ENCODE measurements around the gene ADCY10.

ADCY10 gene

DNA sequence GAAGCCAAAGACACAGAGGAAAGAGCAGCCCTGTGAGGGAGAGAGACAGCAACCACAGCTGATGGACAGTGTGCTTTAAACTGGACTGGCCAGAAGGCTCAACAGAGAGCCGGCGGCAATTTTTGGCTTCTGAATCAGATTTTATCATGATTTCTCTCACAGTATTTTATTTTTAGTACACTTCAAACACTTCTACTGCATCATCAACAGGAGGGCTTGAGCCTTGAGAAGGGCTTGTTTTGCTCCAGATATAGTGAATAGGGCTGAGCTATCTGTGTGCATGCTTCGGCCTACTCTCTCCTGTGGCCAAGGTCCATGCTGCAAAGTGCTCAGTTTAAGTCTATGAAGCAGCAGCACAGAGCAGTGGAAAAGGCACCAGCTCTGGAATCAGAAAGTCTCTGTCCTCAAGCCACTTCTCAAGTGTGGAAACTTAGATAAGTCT, 33.3 kb downstream of the ADCY10 start:
- TF ChIP-seq TAF1 (IDR thresholded peaks at IDR 0.05; ENCODE audit: borderline replicate concordance, insufficient read depth, low read length) (no peak), FOXP2 (optimal IDR thresholded peaks at IDR 0.05; ENCODE audit: borderline replicate concordance, extremely low read depth, extremely low read length, insufficient read depth) (no peak), POLR2AphosphoS5 (IDR thresholded peaks at IDR 0.05; ENCODE audit: low read depth, low read length) (no peak), SIN3A (IDR thresholded peaks at IDR 0.05; ENCODE audit: borderline replicate concordance, insufficient read depth, low read length) (no peak)
- TF ChIP-seq, protein P1, sequence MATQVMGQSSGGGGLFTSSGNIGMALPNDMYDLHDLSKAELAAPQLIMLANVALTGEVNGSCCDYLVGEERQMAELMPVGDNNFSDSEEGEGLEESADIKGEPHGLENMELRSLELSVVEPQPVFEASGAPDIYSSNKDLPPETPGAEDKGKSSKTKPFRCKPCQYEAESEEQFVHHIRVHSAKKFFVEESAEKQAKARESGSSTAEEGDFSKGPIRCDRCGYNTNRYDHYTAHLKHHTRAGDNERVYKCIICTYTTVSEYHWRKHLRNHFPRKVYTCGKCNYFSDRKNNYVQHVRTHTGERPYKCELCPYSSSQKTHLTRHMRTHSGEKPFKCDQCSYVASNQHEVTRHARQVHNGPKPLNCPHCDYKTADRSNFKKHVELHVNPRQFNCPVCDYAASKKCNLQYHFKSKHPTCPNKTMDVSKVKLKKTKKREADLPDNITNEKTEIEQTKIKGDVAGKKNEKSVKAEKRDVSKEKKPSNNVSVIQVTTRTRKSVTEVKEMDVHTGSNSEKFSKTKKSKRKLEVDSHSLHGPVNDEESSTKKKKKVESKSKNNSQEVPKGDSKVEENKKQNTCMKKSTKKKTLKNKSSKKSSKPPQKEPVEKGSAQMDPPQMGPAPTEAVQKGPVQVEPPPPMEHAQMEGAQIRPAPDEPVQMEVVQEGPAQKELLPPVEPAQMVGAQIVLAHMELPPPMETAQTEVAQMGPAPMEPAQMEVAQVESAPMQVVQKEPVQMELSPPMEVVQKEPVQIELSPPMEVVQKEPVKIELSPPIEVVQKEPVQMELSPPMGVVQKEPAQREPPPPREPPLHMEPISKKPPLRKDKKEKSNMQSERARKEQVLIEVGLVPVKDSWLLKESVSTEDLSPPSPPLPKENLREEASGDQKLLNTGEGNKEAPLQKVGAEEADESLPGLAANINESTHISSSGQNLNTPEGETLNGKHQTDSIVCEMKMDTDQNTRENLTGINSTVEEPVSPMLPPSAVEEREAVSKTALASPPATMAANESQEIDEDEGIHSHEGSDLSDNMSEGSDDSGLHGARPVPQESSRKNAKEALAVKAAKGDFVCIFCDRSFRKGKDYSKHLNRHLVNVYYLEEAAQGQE (IDR thresholded peaks at IDR 0.05; ENCODE audit: insufficient read depth in 1 of 2, low read depth in 2 of 2, low read length in 2 of 2), result no peak

DNA sequence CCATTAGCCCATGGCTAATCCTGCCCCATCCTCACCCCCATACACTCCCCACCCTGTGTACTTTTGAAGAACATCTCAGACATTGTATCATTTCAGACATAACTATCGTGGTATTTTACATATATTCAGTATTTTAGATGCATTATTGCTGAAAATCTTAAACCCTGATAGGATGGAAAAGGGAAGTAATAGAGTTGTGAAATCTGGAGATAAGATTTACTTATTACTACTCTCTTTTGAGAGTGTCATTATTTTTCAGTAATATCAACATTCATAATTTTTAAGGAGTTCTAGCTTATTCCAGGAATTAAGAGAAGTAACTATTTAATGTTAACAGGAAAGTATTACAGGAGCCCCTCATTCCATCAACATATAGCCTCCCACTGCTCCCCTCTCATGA, 34.4 kb downstream of the ADCY10 start:
- no peak for TF ChIP-seq SIN3A (IDR thresholded peaks at IDR 0.05; ENCODE audit: borderline replicate concordance, insufficient read depth, low read length)
- no peak for TF ChIP-seq FOXP2 (optimal IDR thresholded peaks at IDR 0.05; ENCODE audit: borderline replicate concordance, extremely low read depth, extremely low read length, insufficient read depth)
- no peak for TF ChIP-seq POLR2AphosphoS5 (IDR thresholded peaks at IDR 0.05; ENCODE audit: low read depth, low read length)
- no peak for TF ChIP-seq TAF1 (IDR thresholded peaks at IDR 0.05; ENCODE audit: borderline replicate concordance, insufficient read depth, low read length)
- TF ChIP-seq, protein P1 (IDR thresholded peaks at IDR 0.05; ENCODE audit: insufficient read depth in 1 of 2, low read depth in 2 of 2, low read length in 2 of 2), result no peak

DNA sequence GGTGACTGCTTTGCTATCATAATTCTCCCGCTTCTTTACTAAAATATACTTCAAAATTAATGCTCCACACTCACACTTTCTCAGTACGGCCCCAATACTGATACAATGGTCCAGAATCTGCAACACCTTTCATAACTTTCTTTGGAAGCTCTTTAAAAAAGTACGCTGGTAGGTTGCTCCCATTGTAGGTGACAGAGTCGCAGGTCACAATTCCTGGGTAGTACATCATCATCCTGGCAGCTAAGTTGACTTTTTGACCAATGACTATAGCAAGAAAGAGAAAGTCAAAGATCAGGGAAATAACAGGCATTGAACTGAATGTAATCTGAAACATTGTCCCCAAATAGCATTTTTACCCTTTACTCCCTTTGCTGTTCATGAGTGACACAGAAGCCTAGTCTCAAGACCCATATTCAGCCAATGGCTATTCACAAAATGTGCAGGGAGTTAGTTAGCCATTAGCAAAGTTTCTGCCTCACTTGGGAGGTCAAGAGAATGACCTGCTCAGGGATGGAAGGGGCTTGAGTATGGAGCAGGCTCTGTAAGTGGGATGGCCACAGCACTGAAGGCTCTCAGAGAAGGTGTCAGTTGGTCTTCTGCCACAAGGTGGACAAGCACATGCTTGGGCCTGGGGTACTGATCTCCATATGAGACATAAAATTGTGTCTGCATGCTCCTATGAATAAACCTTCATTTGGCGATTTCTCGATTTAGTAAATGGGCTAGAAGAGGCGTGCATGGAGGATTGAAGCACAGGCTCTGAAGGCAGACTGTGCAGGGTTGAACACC, 35.4 kb downstream of the ADCY10 start:
- TF ChIP-seq SIN3A (IDR thresholded peaks at IDR 0.05; ENCODE audit: borderline replicate concordance, insufficient read depth, low read length), result no peak
- no peak for TF ChIP-seq TAF1 (IDR thresholded peaks at IDR 0.05; ENCODE audit: borderline replicate concordance, insufficient read depth, low read length)
- TF ChIP-seq FOXP2 (optimal IDR thresholded peaks at IDR 0.05; ENCODE audit: borderline replicate concordance, extremely low read depth, extremely low read length, insufficient read depth), result no peak
- no peak for TF ChIP-seq POLR2AphosphoS5 (IDR thresholded peaks at IDR 0.05; ENCODE audit: low read depth, low read length)
- TF ChIP-seq, protein P1 (IDR thresholded peaks at IDR 0.05; ENCODE audit: insufficient read depth in 1 of 2, low read depth in 2 of 2, low read length in 2 of 2), result no peak

DNA sequence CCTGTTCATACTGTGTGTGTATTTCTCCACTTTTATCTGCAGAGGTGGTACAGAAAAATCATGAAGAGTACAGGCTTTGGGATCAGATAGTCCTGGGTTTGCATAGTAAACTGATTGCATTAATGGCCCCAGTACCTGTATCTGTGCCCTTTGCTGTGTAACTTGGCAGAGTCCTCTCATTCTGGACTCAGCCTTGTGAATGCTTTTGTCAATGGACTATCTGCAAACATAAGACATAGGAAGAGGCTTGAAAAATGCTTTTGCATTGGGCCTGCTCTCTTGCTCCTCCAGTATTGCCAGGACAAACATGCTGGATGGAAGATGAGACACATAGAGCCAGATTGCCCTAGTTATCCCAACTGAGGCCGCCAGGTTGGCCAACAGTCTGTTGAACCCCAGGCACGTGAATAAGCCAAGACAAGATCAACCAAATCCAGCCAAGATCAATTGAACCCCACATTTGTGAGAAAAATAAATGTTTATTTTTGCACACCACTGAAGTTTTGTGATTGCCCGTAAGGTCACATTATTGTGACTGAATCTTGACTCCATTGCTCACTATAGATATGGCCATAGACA, 37.2 kb downstream of the ADCY10 start:
- TF ChIP-seq FOXP2 (optimal IDR thresholded peaks at IDR 0.05; ENCODE audit: borderline replicate concordance, extremely low read depth, extremely low read length, insufficient read depth) (no peak), TAF1 (IDR thresholded peaks at IDR 0.05; ENCODE audit: borderline replicate concordance, insufficient read depth, low read length) (no peak), SIN3A (IDR thresholded peaks at IDR 0.05; ENCODE audit: borderline replicate concordance, insufficient read depth, low read length) (no peak), POLR2AphosphoS5 (IDR thresholded peaks at IDR 0.05; ENCODE audit: low read depth, low read length) (no peak)
- TF ChIP-seq, protein P1 (IDR thresholded peaks at IDR 0.05; ENCODE audit: insufficient read depth in 1 of 2, low read depth in 2 of 2, low read length in 2 of 2), result no peak
